D721Med (cell line): ENCODE measurements around the gene KLHL6.
"Not testable (repeated sequence)": the region's sequence is repeated elsewhere in the genome, so short reads cannot be mapped to it uniquely, and the experiment has no call there.

Source experiments
- DNase-seq: peaks from one replicate; pipeline ENCODE4 v3.0.0; 2011; ENCODE audit warnings: low spot score; ENCODE audit not compliant: insufficient read length
- FAIRE-seq: peaks from 2 replicates; lab custom pipeline; 2011; peaks lifted over from hg19 to GRCh38; lab: Jason Lieb, UNC
- TF ChIP-seq, protein P1 (sequence below): IDR thresholded peaks from 2 replicates; pipeline ENCODE4 v1.5.1; 2012; ENCODE audit warnings: mild to moderate bottlenecking, control low read depth; ENCODE audit not compliant: insufficient read depth; ENCODE audit errors: missing control alignments

Gene KLHL6

DNA sequence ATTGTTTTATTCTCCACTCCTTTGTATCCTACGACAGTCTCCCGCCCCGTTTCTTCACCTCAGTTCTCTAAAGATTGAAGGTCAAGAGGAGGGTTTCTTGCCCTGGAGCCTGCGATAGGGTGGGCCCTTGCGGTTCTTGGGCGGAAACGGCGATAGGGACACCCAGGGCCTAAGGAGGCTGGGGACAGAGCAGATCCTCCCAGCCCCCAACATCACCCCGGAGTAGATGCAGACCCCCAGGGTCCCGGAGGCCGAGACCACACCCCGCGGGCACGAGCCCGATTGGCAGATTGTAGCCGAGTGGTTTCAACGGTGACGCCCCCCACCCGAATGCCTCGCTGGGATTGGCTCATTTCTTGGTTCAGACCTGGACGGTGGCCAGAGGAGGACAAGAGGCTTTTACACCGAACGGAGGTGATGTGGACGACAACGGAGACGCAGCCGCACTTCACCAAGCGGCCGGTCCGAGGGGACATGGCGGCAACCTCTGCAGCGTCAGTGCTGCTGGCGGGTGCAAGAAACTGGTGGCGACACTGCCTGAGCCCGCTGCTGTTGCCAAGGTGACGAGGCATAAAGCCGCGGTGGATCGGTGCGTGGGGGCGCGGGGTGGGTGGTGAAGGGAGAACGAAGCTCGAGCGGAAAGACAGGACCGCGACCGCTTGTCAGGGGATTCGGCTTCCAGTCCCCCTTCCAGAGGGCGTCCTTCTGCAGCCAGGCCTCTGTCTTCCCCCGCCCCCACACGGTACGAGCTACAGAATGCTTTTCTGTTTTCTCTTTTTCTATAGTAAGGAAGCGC is 108.1 kb downstream of the KLHL6 start:
- peak; percentile 78 for DNase-seq
- peak; percentile 63 for FAIRE-seq
- TF ChIP-seq, protein P1, sequence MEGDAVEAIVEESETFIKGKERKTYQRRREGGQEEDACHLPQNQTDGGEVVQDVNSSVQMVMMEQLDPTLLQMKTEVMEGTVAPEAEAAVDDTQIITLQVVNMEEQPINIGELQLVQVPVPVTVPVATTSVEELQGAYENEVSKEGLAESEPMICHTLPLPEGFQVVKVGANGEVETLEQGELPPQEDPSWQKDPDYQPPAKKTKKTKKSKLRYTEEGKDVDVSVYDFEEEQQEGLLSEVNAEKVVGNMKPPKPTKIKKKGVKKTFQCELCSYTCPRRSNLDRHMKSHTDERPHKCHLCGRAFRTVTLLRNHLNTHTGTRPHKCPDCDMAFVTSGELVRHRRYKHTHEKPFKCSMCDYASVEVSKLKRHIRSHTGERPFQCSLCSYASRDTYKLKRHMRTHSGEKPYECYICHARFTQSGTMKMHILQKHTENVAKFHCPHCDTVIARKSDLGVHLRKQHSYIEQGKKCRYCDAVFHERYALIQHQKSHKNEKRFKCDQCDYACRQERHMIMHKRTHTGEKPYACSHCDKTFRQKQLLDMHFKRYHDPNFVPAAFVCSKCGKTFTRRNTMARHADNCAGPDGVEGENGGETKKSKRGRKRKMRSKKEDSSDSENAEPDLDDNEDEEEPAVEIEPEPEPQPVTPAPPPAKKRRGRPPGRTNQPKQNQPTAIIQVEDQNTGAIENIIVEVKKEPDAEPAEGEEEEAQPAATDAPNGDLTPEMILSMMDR: no peak

DNA sequence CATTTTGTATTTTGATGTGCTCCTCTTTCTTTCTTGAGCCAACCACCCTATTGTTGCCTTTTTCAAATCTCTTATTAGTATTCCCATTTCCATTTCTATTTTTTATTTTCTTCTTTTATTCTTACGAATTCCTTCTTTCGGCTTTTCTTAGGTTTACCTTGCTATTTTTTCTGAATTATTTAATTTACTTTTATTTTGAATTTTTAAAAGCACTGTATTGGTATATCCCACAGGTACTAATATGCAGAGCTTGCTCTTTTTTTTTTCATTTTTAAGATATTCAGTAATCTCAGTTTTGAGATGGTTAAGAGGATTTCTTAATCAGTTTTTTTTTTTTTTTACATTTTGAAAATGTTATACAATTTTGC is 108.7 kb downstream of the KLHL6 start:
- TF ChIP-seq, protein P1: no peak
- no peak for DNase-seq
- no peak for FAIRE-seq

- TF ChIP-seq, protein P1: no peak
- FAIRE-seq (no peak), DNase-seq (no peak)
These were observed 110.8 kb downstream of the KLHL6 start for GRCh38 chr3:183444748-183445147.

GRCh38 chr3:183443395-183444385 is 111.8 kb downstream of the KLHL6 start:
- TF ChIP-seq, protein P1: no peak
- FAIRE-seq (no peak), DNase-seq (no peak)

DNA sequence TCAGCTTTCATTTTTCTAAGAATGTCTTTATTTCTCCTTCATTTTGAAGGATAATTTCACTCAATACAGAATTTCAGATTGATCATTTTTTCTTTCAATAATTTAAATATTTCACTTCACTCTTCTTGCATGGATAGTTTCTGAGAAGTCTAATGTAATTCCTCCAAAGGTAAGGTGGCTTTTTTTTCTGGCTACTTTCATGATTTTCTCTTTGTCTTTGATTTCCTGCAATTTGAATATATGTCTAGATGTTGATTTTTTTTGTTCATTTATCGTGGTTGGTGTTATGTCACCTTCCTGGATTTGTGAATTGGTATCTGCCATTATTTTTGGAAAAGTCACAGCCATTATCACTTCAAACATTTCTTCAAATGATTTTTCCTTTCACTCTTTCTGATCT is 112.5 kb downstream of the KLHL6 start:
- DNase-seq (no peak), FAIRE-seq (no peak)
- TF ChIP-seq, protein P1: no peak

DNA sequence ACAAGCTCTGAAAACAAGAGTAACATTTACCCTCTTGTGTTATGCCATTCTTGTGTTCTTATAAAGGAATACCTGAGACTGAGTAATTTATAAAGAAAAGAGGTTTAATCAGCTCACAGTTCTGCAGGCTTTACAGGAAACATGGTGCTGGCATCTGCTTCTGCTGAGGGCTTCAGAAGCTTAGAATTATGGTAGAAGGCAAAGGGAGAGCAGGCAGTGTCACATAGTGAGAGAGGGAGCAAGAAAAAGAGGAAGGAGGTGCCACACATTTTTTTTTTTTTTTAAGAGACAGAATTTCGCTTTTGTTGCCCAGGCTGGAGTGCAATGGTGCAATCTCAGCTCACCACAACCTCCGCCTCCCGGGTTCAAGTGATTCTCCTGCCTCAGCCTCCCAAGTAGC is 115.0 kb downstream of the KLHL6 start:
- not testable (repeated sequence) for FAIRE-seq, DNase-seq

DNA sequence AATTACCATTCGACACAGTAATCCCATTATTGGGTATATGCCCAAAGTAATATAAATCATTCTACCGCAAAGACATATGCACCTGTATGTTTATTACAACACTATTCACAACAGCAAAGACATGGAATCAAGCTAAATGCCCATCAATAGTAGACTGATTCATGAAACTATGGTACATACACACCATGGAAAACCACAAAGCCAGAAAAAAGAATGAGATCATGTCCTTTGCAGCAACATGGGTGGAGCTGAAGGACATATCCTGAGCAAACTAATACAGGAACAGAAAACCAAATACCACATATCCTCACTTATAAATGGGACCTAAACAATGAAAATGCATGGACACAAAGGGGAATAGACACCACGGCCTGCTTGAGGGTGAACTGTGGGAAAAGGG is 116.0 kb downstream of the KLHL6 start:
- DNase-seq: no peak
- no peak for FAIRE-seq
- TF ChIP-seq, protein P1: no peak
